Neural cell (in vitro differentiated cells): ENCODE data around the gene CLNK. TPM values are rescaled to one million over a fixed set of nuclear protein-coding genes. Genes with fewer than 3 reads are reported as not detected.

Experiments used
- H2AFZ ChIP-seq: fragments of 200-600, 300-800 bp; sonication (generic), shearing (Covaris generic); 2 replicates; pipeline ENCODE4 v1.6.0; 2014; ENCODE audit warnings: low read depth, mild to moderate bottlenecking, antibody characterized with exemption, low read length, moderate library complexity
- H3F3A ChIP-seq: fragments of 200-600 bp; shearing (Covaris generic); 2 replicates; pipeline ENCODE4 v1.6.1; 2016; ENCODE audit warnings: mild to moderate bottlenecking, moderate library complexity, mixed read lengths, antibody characterized with exemption, low read length; ENCODE audit not compliant: insufficient read depth, poor library complexity, severe bottlenecking
- H3K27ac ChIP-seq: fragments of 200-600, 300-800 bp; sonication (generic), shearing (Covaris generic); 2 replicates; pipeline ENCODE4 v1.5.1; 2014; ENCODE audit warnings: mild to moderate bottlenecking, low read length, moderate library complexity
- H3K27me3 ChIP-seq: fragments of 300-800, 200-600 bp; sonication (generic), shearing (Covaris generic); 2 replicates; pipeline ENCODE4 v1.6.0; 2014; ENCODE audit warnings: mild to moderate bottlenecking, low read depth, low read length, moderate library complexity; ENCODE audit not compliant: insufficient read depth
- H3K36me3 ChIP-seq: fragments of 300-800, 200-600 bp; sonication (generic), shearing (Covaris generic); 2 replicates; pipeline ENCODE4 v1.5.1; 2014; ENCODE audit warnings: mild to moderate bottlenecking, antibody characterized with exemption, low read length, moderate library complexity; ENCODE audit not compliant: insufficient read depth
- H3K4me2 ChIP-seq: fragments of 300-800, 200-600 bp; sonication (generic), shearing (Covaris generic); 2 replicates; pipeline ENCODE4 v1.6.0; 2014; ENCODE audit warnings: mild to moderate bottlenecking, low read length
- H3K4me3 ChIP-seq: fragments of 300-800, 200-600 bp; sonication (generic), shearing (Covaris generic); 2 replicates; pipeline ENCODE4 v1.5.1; 2014; ENCODE audit warnings: mild to moderate bottlenecking, low read length, moderate library complexity
- H3K79me2 ChIP-seq: fragments of 200-600 bp; shearing (Covaris generic); replicated peaks from 2 replicates; pipeline ENCODE4 v1.6.0; 2014; ENCODE audit warnings: mild to moderate bottlenecking, low read length, moderate library complexity; ENCODE audit not compliant: insufficient read depth
- H3K9ac ChIP-seq: fragments of 300-800, 200-600 bp; sonication (generic), shearing (Covaris generic); 2 replicates; pipeline ENCODE4 v1.6.1; 2016; ENCODE audit warnings: mild to moderate bottlenecking, low read length, mixed read lengths
- H3K9me2 ChIP-seq: fragments of 200-600 bp; shearing (Covaris generic); 2 replicates; pipeline ENCODE4 v1.6.1; 2016; ENCODE audit warnings: mild to moderate bottlenecking, low read length, mixed read lengths; ENCODE audit not compliant: insufficient read depth
- H3K9me3 ChIP-seq: fragments of 200-600, 300-800 bp; sonication (generic), shearing (Covaris generic); 2 replicates; pipeline ENCODE4 v1.6.1; 2016; ENCODE audit warnings: mild to moderate bottlenecking, mixed run types, low read length, moderate library complexity, mixed read lengths
- H4K20me1 ChIP-seq: fragments of 200-600 bp; shearing (Covaris generic); 2 replicates; pipeline ENCODE4 v1.6.1; 2016; ENCODE audit warnings: mild to moderate bottlenecking, mixed run types; ENCODE audit not compliant: insufficient read depth
- EP300 ChIP-seq: fragments of 450-650 bp; conservative IDR thresholded peaks from 2 replicates; pipeline ENCODE4 v1.6.1; 2014; ENCODE audit warnings: antibody characterized with exemption, mild to moderate bottlenecking, moderate library complexity; ENCODE audit not compliant: poor library complexity, severe bottlenecking
- EZH2 ChIP-seq: fragments of 200-600, 300-800 bp; shearing (Covaris generic), sonication (generic); IDR thresholded peaks from 2 replicates; pipeline ENCODE4 v1.6.1; 2014; ENCODE audit warnings: antibody characterized with exemption, low read length, borderline replicate concordance, mild to moderate bottlenecking; ENCODE audit not compliant: insufficient read depth, poor library complexity, severe bottlenecking
- MXI1 ChIP-seq: fragments of 450-650 bp; conservative IDR thresholded peaks from 2 replicates; pipeline ENCODE4 v1.6.1; 2014; ENCODE audit warnings: antibody characterized with exemption, mild to moderate bottlenecking; ENCODE audit not compliant: poor library complexity, severe bottlenecking
- POLR2AphosphoS5 ChIP-seq: IDR thresholded peaks from 2 replicates; pipeline ENCODE4 v1.6.1; 2012
- RAD21 ChIP-seq: fragments of 450-650 bp; conservative IDR thresholded peaks from 2 replicates; pipeline ENCODE4 v1.6.1; 2014; ENCODE audit warnings: antibody characterized with exemption, mild to moderate bottlenecking, moderate library complexity
- SMC3 ChIP-seq: fragments of 450-650 bp; conservative IDR thresholded peaks from 2 replicates; pipeline ENCODE4 v1.6.1; 2014; ENCODE audit warnings: antibody characterized with exemption, mild to moderate bottlenecking, moderate library complexity; ENCODE audit not compliant: poor library complexity
- TAF1 ChIP-seq: IDR thresholded peaks from 2 replicates; pipeline ENCODE4 v1.6.1; 2012; ENCODE audit warnings: low read depth
- polyA plus RNA-seq: library from polyadenylated mRNA; depleted of rRNA; stranded (reverse); fragments of >200 nt; gene quantifications from 2 replicates; pipeline ENCODE4 v1.2.3, GENCODE V29; 2014
- TF ChIP-seq, protein P1 (sequence below): fragments of 450-650 bp; IDR thresholded peaks from 2 replicates; pipeline ENCODE4 v1.5.1; 2014; ENCODE audit warnings: antibody characterized with exemption, mild to moderate bottlenecking, moderate library complexity; ENCODE audit not compliant: poor library complexity, severe bottlenecking
- TF ChIP-seq, protein P2 (sequence below): IDR thresholded peaks from 2 replicates; pipeline ENCODE4 v1.6.1; 2012; ENCODE audit warnings: borderline replicate concordance

Gene CLNK
- polyA plus RNA-seq, 1 donor from 2014 or later = not detected

DNA sequence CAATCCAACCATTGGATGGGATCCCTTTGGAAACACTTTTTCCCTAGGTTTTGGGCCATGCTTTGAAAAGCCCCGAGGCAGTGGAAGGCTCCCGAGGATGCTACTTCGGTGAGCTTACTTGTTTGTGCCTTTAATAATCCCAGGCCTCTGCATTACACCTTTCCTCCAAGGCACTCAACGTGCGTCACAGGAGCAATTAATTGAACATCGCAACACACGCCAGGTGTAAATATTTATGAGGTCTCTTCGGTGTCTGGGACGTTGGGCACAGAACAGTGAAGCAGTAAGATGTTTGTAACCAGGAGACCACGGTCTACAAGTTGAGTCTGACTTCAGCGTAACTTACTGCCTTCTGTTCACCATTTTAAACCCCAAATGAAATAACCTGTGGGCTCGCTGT lies 97.3 kb downstream of the CLNK start:
- H2AFZ ChIP-seq = no peak overlapping the region
- no peaks in the 10 kb centered on the region for H3K9me3 ChIP-seq
- H3K9me2 ChIP-seq = no peaks in the 10 kb centered on the region
- no peaks in the 10 kb centered on the region for H4K20me1 ChIP-seq
- no peak overlapping the region for H3K27ac ChIP-seq
- H3K4me3 ChIP-seq = no peak overlapping the region
- H3F3A ChIP-seq = no peaks in the 10 kb centered on the region
- no peak overlapping the region for H3K4me2 ChIP-seq
- H3K36me3 ChIP-seq = no peaks in the 10 kb centered on the region
- H3K9ac ChIP-seq = no peak overlapping the region
- TF ChIP-seq, protein P1, sequence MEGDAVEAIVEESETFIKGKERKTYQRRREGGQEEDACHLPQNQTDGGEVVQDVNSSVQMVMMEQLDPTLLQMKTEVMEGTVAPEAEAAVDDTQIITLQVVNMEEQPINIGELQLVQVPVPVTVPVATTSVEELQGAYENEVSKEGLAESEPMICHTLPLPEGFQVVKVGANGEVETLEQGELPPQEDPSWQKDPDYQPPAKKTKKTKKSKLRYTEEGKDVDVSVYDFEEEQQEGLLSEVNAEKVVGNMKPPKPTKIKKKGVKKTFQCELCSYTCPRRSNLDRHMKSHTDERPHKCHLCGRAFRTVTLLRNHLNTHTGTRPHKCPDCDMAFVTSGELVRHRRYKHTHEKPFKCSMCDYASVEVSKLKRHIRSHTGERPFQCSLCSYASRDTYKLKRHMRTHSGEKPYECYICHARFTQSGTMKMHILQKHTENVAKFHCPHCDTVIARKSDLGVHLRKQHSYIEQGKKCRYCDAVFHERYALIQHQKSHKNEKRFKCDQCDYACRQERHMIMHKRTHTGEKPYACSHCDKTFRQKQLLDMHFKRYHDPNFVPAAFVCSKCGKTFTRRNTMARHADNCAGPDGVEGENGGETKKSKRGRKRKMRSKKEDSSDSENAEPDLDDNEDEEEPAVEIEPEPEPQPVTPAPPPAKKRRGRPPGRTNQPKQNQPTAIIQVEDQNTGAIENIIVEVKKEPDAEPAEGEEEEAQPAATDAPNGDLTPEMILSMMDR = no peak
- TF ChIP-seq SMC3 (no peak), EZH2 (no peak)
- TF ChIP-seq, protein P2, sequence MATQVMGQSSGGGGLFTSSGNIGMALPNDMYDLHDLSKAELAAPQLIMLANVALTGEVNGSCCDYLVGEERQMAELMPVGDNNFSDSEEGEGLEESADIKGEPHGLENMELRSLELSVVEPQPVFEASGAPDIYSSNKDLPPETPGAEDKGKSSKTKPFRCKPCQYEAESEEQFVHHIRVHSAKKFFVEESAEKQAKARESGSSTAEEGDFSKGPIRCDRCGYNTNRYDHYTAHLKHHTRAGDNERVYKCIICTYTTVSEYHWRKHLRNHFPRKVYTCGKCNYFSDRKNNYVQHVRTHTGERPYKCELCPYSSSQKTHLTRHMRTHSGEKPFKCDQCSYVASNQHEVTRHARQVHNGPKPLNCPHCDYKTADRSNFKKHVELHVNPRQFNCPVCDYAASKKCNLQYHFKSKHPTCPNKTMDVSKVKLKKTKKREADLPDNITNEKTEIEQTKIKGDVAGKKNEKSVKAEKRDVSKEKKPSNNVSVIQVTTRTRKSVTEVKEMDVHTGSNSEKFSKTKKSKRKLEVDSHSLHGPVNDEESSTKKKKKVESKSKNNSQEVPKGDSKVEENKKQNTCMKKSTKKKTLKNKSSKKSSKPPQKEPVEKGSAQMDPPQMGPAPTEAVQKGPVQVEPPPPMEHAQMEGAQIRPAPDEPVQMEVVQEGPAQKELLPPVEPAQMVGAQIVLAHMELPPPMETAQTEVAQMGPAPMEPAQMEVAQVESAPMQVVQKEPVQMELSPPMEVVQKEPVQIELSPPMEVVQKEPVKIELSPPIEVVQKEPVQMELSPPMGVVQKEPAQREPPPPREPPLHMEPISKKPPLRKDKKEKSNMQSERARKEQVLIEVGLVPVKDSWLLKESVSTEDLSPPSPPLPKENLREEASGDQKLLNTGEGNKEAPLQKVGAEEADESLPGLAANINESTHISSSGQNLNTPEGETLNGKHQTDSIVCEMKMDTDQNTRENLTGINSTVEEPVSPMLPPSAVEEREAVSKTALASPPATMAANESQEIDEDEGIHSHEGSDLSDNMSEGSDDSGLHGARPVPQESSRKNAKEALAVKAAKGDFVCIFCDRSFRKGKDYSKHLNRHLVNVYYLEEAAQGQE = no peak
- no peaks in the 10 kb centered on the region for H3K27me3 ChIP-seq
- H3K79me2 ChIP-seq = no peaks in the 10 kb centered on the region

DNA sequence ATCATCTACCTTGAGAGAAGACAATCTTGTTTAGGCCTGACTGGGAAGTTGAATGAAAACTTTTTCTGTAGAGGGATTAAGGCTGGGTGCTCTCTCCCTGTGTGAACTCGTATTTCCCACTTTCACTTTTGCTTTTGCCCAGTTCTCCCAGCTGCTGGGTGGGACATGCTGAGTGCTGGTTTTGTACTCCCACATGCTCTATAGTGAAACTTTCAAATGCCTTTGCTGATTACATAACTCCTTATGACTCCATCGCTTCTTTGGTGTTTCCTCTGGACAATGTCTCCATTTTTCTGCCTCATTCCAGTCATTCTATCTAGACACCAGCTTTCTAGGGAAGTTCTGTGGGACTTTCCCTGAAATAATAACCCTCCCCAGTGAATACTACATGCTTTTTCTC lies 100.5 kb downstream of the CLNK start:
- Histone ChIP-seq H3K9me3 (no peaks in the 10 kb centered on the region), H3K27ac (no peak overlapping the region), H3K27me3 (no peaks in the 10 kb centered on the region), H3K36me3 (no peaks in the 10 kb centered on the region), H3K9me2 (no peaks in the 10 kb centered on the region), H3K4me3 (no peak overlapping the region), H3K4me2 (no peak overlapping the region), H4K20me1 (no peaks in the 10 kb centered on the region), H2AFZ (no peak overlapping the region), H3F3A (no peaks in the 10 kb centered on the region), H3K79me2 (no peaks in the 10 kb centered on the region), H3K9ac (no peak overlapping the region)
- TF ChIP-seq EP300 (no peak), EZH2 (no peak), SMC3 (no peak), MXI1 (no peak), RAD21 (no peak), POLR2AphosphoS5 (no peak), TAF1 (no peak)
- TF ChIP-seq, protein P2 = no peak
- TF ChIP-seq, protein P1 = no peak
